Measurements from ENCODE around the gene RNF14. TPM values are rescaled to one million over a fixed set of nuclear protein-coding genes. Genes with fewer than 3 reads are reported as not detected.
"Not testable (repeated sequence)": the region's sequence is repeated elsewhere in the genome, so short reads cannot be mapped to it uniquely, and the experiment has no call there.

RNF14 gene
- polyA plus RNA-seq, 4 donors, result 26.2 to 52.6 (median 33.9) TPM

- FAIRE-seq, result no peak
- WGBS, 3 donors, result 60 to 81% (median 66%) methylated on average over 1 of the region's 1 CpG
- Histone ChIP-seq H3K4me1 (ENCODE audit: control insufficient read depth in 3 of 3, insufficient read depth in 2 of 3, low read depth in 1 of 3, low read length in 2 of 3) (peaks cover 0 to 2% (median 2%) of the 10 kb centered on the region in 3 donors), H3K27me3 (ENCODE audit: control insufficient read depth in 3 of 3, insufficient read depth in 3 of 3, low read length in 3 of 3) (no peaks in the 10 kb centered on the region), H3K4me3 (ENCODE audit: low read depth in 1 of 3, low read length in 3 of 3) (no peak overlapping the region), H3K36me3 (ENCODE audit: control insufficient read depth in 3 of 3, insufficient read depth in 2 of 3, low read depth in 1 of 3, low read length in 3 of 3) (no peaks in the 10 kb centered on the region), H3K27ac (ENCODE audit: low read depth in 1 of 3, low read length in 2 of 3) (no peak overlapping the region), H3K9me3 (ENCODE audit: control insufficient read depth in 2 of 2, insufficient read depth in 1 of 2, low read depth in 1 of 2, low read length in 1 of 2) (no peaks in the 10 kb centered on the region)
- DNase-seq, result no peak
Measured at GRCh38 chr5:142020122-142020659, 51.3 kb downstream of the RNF14 start.

- WGBS, 3 donors, result 77 to 84% (median 77%) methylated on average over 6 of the region's 6 CpGs
- Histone ChIP-seq H3K4me1 (ENCODE audit: control insufficient read depth in 3 of 3, insufficient read depth in 2 of 3, low read depth in 1 of 3, low read length in 2 of 3) (no peaks in the 10 kb centered on the region), H3K9me3 (ENCODE audit: control insufficient read depth in 2 of 2, insufficient read depth in 1 of 2, low read depth in 1 of 2, low read length in 1 of 2) (no peaks in the 10 kb centered on the region), H3K27me3 (ENCODE audit: control insufficient read depth in 3 of 3, insufficient read depth in 3 of 3, low read length in 3 of 3) (no peaks in the 10 kb centered on the region), H3K4me3 (ENCODE audit: low read depth in 1 of 3, low read length in 3 of 3) (no peak overlapping the region), H3K36me3 (ENCODE audit: control insufficient read depth in 3 of 3, insufficient read depth in 2 of 3, low read depth in 1 of 3, low read length in 3 of 3) (no peaks in the 10 kb centered on the region), H3K27ac (ENCODE audit: low read depth in 1 of 3, low read length in 2 of 3) (no peak overlapping the region)
- DNase-seq, result no peak
- no peak for FAIRE-seq
Measured at GRCh38 chr5:142023836-142024235, 54.9 kb downstream of the RNF14 start.

- no peaks in the 10 kb centered on the region for H3K27me3 ChIP-seq (ENCODE audit: control insufficient read depth in 3 of 3, insufficient read depth in 3 of 3, low read length in 3 of 3)
- FAIRE-seq (no peak), DNase-seq (peak; percentile 77 to 87)
- WGBS, 3 donors, result 0% methylated on average over 26 of the region's 26 CpGs
- no peaks in the 10 kb centered on the region for H3K4me1 ChIP-seq (ENCODE audit: control insufficient read depth in 3 of 3, insufficient read depth in 2 of 3, low read depth in 1 of 3, low read length in 2 of 3)
- H3K9me3 ChIP-seq (ENCODE audit: control insufficient read depth in 2 of 2, insufficient read depth in 1 of 2, low read depth in 1 of 2, low read length in 1 of 2), result no peaks in the 10 kb centered on the region
- H3K36me3 ChIP-seq (ENCODE audit: control insufficient read depth in 3 of 3, insufficient read depth in 2 of 3, low read depth in 1 of 3, low read length in 3 of 3), result no peaks in the 10 kb centered on the region
- peak overlapping the region in 2 of 3 donors; percentile 49 to 62 for H3K4me3 ChIP-seq (ENCODE audit: low read depth in 1 of 3, low read length in 3 of 3)
- peak overlapping the region; percentile 62 to 86 (median 79) for H3K27ac ChIP-seq (ENCODE audit: low read depth in 1 of 3, low read length in 2 of 3)
Measured at GRCh38 chr5:142024771-142025304, 55.9 kb downstream of the RNF14 start.

DNA sequence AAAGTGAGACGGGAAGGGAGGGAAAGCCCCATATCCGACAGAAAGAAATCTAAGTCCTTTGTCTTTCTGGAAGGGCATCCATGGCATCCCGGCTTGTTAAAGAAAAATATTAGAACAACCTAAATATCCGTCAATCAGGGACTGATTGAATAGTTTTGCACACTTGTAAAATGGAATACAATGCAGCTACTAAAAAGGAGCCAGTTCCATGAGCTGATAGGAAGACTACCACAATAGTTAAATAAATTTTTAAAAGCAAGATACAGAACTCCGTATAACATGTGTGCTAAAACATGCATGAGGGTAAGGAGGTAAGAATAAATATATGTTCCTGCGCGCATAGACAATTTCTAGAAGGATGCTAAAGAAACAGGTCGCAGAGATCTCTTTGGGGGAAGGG is 56.7 kb downstream of the RNF14 start:
- Histone ChIP-seq H3K27ac (ENCODE audit: low read depth in 1 of 3, low read length in 2 of 3) (no peak overlapping the region), H3K36me3 (ENCODE audit: control insufficient read depth in 3 of 3, insufficient read depth in 2 of 3, low read depth in 1 of 3, low read length in 3 of 3) (no peaks in the 10 kb centered on the region), H3K4me1 (ENCODE audit: control insufficient read depth in 3 of 3, insufficient read depth in 2 of 3, low read depth in 1 of 3, low read length in 2 of 3) (no peaks in the 10 kb centered on the region), H3K27me3 (ENCODE audit: control insufficient read depth in 3 of 3, insufficient read depth in 3 of 3, low read length in 3 of 3) (no peaks in the 10 kb centered on the region), H3K4me3 (ENCODE audit: low read depth in 1 of 3, low read length in 3 of 3) (peak overlapping the region in 1 of 3 donors; percentile 49), H3K9me3 (ENCODE audit: control insufficient read depth in 2 of 2, insufficient read depth in 1 of 2, low read depth in 1 of 2, low read length in 1 of 2) (no peaks in the 10 kb centered on the region)
- FAIRE-seq, result no peak
- DNase-seq, result no peak
- WGBS, 3 donors, result 73 to 83% (median 76%) methylated on average over 8 of the region's 8 CpGs

- no peak for FAIRE-seq
- no peaks in the 10 kb centered on the region for H3K27me3 ChIP-seq (ENCODE audit: control insufficient read depth in 3 of 3, insufficient read depth in 3 of 3, low read length in 3 of 3)
- no peaks in the 10 kb centered on the region for H3K9me3 ChIP-seq (ENCODE audit: control insufficient read depth in 2 of 2, insufficient read depth in 1 of 2, low read depth in 1 of 2, low read length in 1 of 2)
- no peak overlapping the region for H3K27ac ChIP-seq (ENCODE audit: low read depth in 1 of 3, low read length in 2 of 3)
- H3K4me1 ChIP-seq (ENCODE audit: control insufficient read depth in 3 of 3, insufficient read depth in 2 of 3, low read depth in 1 of 3, low read length in 2 of 3), result no peaks in the 10 kb centered on the region
- WGBS, 3 donors, result 90 to 91% (median 90%) methylated on average over 2 of the region's 2 CpGs
- H3K36me3 ChIP-seq (ENCODE audit: control insufficient read depth in 3 of 3, insufficient read depth in 2 of 3, low read depth in 1 of 3, low read length in 3 of 3), result no peaks in the 10 kb centered on the region
- no peak overlapping the region for H3K4me3 ChIP-seq (ENCODE audit: low read depth in 1 of 3, low read length in 3 of 3)
- DNase-seq, result no peak
Measured at GRCh38 chr5:142032150-142032549, 63.2 kb downstream of the RNF14 start.

GRCh38 chr5:142032747-142033631 is 64.1 kb downstream of the RNF14 start:
- DNase-seq (no peak), FAIRE-seq (no peak)
- Histone ChIP-seq H3K4me1 (ENCODE audit: control insufficient read depth in 3 of 3, insufficient read depth in 2 of 3, low read depth in 1 of 3, low read length in 2 of 3) (no peaks in the 10 kb centered on the region), H3K9me3 (ENCODE audit: control insufficient read depth in 2 of 2, insufficient read depth in 1 of 2, low read depth in 1 of 2, low read length in 1 of 2) (no peaks in the 10 kb centered on the region), H3K27me3 (ENCODE audit: control insufficient read depth in 3 of 3, insufficient read depth in 3 of 3, low read length in 3 of 3) (no peaks in the 10 kb centered on the region), H3K36me3 (ENCODE audit: control insufficient read depth in 3 of 3, insufficient read depth in 2 of 3, low read depth in 1 of 3, low read length in 3 of 3) (no peaks in the 10 kb centered on the region), H3K4me3 (ENCODE audit: low read depth in 1 of 3, low read length in 3 of 3) (no peak overlapping the region), H3K27ac (ENCODE audit: low read depth in 1 of 3, low read length in 2 of 3) (no peak overlapping the region)
- 73 to 77% (median 75%) methylated on average over 19 of the region's 19 CpGs for WGBS, 3 donors

- not testable (repeated sequence) for H3K9me3 ChIP-seq (ENCODE audit: control insufficient read depth in 2 of 2, insufficient read depth in 1 of 2, low read depth in 1 of 2, low read length in 1 of 2); H3K4me1 ChIP-seq (ENCODE audit: control insufficient read depth in 3 of 3, insufficient read depth in 2 of 3, low read depth in 1 of 3, low read length in 2 of 3); H3K36me3 ChIP-seq (ENCODE audit: control insufficient read depth in 3 of 3, insufficient read depth in 2 of 3, low read depth in 1 of 3, low read length in 3 of 3); H3K27me3 ChIP-seq (ENCODE audit: control insufficient read depth in 3 of 3, insufficient read depth in 3 of 3, low read length in 3 of 3); H3K27ac ChIP-seq (ENCODE audit: low read depth in 1 of 3, low read length in 2 of 3); DNase-seq; FAIRE-seq; H3K4me3 ChIP-seq (ENCODE audit: low read depth in 1 of 3, low read length in 3 of 3)
- 87 to 90% (median 88%) methylated on average over 15 of the region's 15 CpGs for WGBS, 3 donors
Measured at GRCh38 chr5:142033632-142034567, 65.0 kb downstream of the RNF14 start.

- H3K27me3 ChIP-seq (ENCODE audit: control insufficient read depth in 3 of 3, insufficient read depth in 3 of 3, low read length in 3 of 3), result no peaks in the 10 kb centered on the region
- no peak overlapping the region for H3K4me3 ChIP-seq (ENCODE audit: low read depth in 1 of 3, low read length in 3 of 3)
- DNase-seq, result no peak
- H3K4me1 ChIP-seq (ENCODE audit: control insufficient read depth in 3 of 3, insufficient read depth in 2 of 3, low read depth in 1 of 3, low read length in 2 of 3), result no peaks in the 10 kb centered on the region
- H3K27ac ChIP-seq (ENCODE audit: low read depth in 1 of 3, low read length in 2 of 3), result no peak overlapping the region
- FAIRE-seq, result no peak
- H3K36me3 ChIP-seq (ENCODE audit: control insufficient read depth in 3 of 3, insufficient read depth in 2 of 3, low read depth in 1 of 3, low read length in 3 of 3), result no peaks in the 10 kb centered on the region
- H3K9me3 ChIP-seq (ENCODE audit: control insufficient read depth in 2 of 2, insufficient read depth in 1 of 2, low read depth in 1 of 2, low read length in 1 of 2), result no peaks in the 10 kb centered on the region
Measured at GRCh38 chr5:142034994-142035393, 66.1 kb downstream of the RNF14 start.
